IMR-90 (cell line): ENCODE data around the gene MRPS16. TPM values are rescaled to one million over a fixed set of nuclear protein-coding genes. Genes with fewer than 3 reads are reported as not detected.

ENCODE experiments used
- ATAC-seq: fragments of 200-7000 bp; cut with Tn5 transposase; 2 replicates; pipeline ENCODE4 v1.9.1; 2020; ENCODE audit warnings: low read depth, mild to moderate bottlenecking, moderate library complexity
- BruUV-seq: library from RNA; stranded (reverse); fragments of 400-500 nt; replicated peaks from 2 replicates; lab custom pipeline; 2021; lab: Mats Ljungman, UMichigan
- CTCF ChIA-PET: fragments of 300-600 bp; formaldehyde crosslinking; extraction: SDS; loops from one replicate; lab custom pipeline; 2021; ENCODE audit warnings: antibody characterized with exemption; lab: Yijun Ruan, JAX
- POLR2A ChIA-PET: fragments of 300-600 bp; sonication (Branson Sonifier 250); formaldehyde crosslinking; loops from one replicate; lab custom pipeline; 2022; ENCODE audit warnings: antibody characterized with exemption; ENCODE audit not compliant: unreplicated experiment; lab: Charles Lee
- DNase-seq: peaks from one replicate; pipeline ENCODE4 v3.0.0; 2013
- H2AFZ ChIP-seq: replicated peaks from 2 replicates; pipeline ENCODE3; 2013; ENCODE audit warnings: low read length, mild to moderate bottlenecking; ENCODE audit not compliant: poor library complexity
- H2AK5ac ChIP-seq: 2 replicates; pipeline ENCODE4 v1.6.1; 2013; ENCODE audit warnings: low read depth, low read length, inconsistent platforms
- H2AK9ac ChIP-seq: replicated peaks from 2 replicates; pipeline ENCODE3; 2013; ENCODE audit warnings: mild to moderate bottlenecking, low read depth, low read length, moderate library complexity; ENCODE audit not compliant: poor library complexity
- H2BK120ac ChIP-seq: 2 replicates; pipeline ENCODE4 v1.6.1; 2013; ENCODE audit warnings: low read depth, low read length, inconsistent platforms
- H2BK15ac ChIP-seq: 3 replicates; pipeline ENCODE4 v1.6.1; 2013; ENCODE audit warnings: low read depth, low read length, inconsistent platforms
- H2BK20ac ChIP-seq: 2 replicates; pipeline ENCODE4 v1.6.1; 2013; ENCODE audit warnings: low read depth, mild to moderate bottlenecking, inconsistent platforms, low read length, moderate library complexity
- H2BK5ac ChIP-seq: 2 replicates; pipeline ENCODE4 v1.6.1; 2013; ENCODE audit warnings: mild to moderate bottlenecking, low read depth, low read length, inconsistent platforms; ENCODE audit not compliant: poor library complexity, severe bottlenecking
- H3K14ac ChIP-seq: replicated peaks from 2 replicates; pipeline ENCODE4 v1.6.1; 2013; ENCODE audit warnings: low read depth, low read length, inconsistent platforms
- H3K18ac ChIP-seq: 2 replicates; pipeline ENCODE4 v1.6.1; 2013; ENCODE audit warnings: low read depth, low read length, control low read depth
- H3K23ac ChIP-seq: 2 replicates; pipeline ENCODE4 v1.6.1; 2013; ENCODE audit warnings: low read depth, low read length, inconsistent platforms
- H3K27ac ChIP-seq: 2 replicates; pipeline ENCODE4 v1.5.1; 2013; ENCODE audit warnings: mild to moderate bottlenecking, control low read depth, low read length; ENCODE audit not compliant: insufficient read depth
- H3K27me3 ChIP-seq: 2 replicates; pipeline ENCODE4 v1.6.1; 2013; ENCODE audit warnings: low read length; ENCODE audit not compliant: control insufficient read depth, insufficient read depth
- H3K36me3 ChIP-seq: 2 replicates; pipeline ENCODE4 v1.6.1; 2013; ENCODE audit warnings: low read length, mixed read lengths; ENCODE audit not compliant: control insufficient read depth, insufficient read depth
- H3K4ac ChIP-seq: 2 replicates; pipeline ENCODE4 v1.6.1; 2013; ENCODE audit warnings: low read depth, low read length, inconsistent platforms
- H3K4me1 ChIP-seq: 2 replicates; pipeline ENCODE4 v1.6.1; 2013; ENCODE audit warnings: low read length, mixed read lengths; ENCODE audit not compliant: control insufficient read depth, insufficient read depth
- H3K4me2 ChIP-seq: 2 replicates; pipeline ENCODE4 v1.6.1; 2013; ENCODE audit warnings: low read depth, mild to moderate bottlenecking, control low read depth, low read length, moderate library complexity
- H3K4me3 ChIP-seq: 2 replicates; pipeline ENCODE4 v1.5.1; 2013; ENCODE audit warnings: low read depth, mild to moderate bottlenecking, control low read depth, low read length, moderate library complexity; ENCODE audit not compliant: insufficient read depth
- H3K56ac ChIP-seq: 2 replicates; pipeline ENCODE4 v1.6.1; 2013; ENCODE audit warnings: low read length, inconsistent platforms; ENCODE audit not compliant: insufficient read depth; ENCODE audit errors: extremely low read depth
- H3K79me1 ChIP-seq, 2 experiments: 2 replicates each; pipeline ENCODE4 v1.6.1; 2013; ENCODE audit warnings: low read length in 2 of 2, inconsistent platforms in 1 of 2, low read depth in 1 of 2
- H3K9ac ChIP-seq: 2 replicates; pipeline ENCODE4 v1.6.1; 2013; ENCODE audit warnings: low read depth, low read length, control low read depth
- H3K9me1 ChIP-seq: 2 replicates; pipeline ENCODE4 v1.6.1; 2013; ENCODE audit warnings: low read length, inconsistent platforms; ENCODE audit not compliant: insufficient read depth
- H3K9me3 ChIP-seq: 2 replicates; pipeline ENCODE4 v1.6.1; 2013; ENCODE audit warnings: low read length; ENCODE audit not compliant: control insufficient read depth, insufficient read depth
- H4K20me1 ChIP-seq: 2 replicates; pipeline ENCODE4 v1.6.1; 2013; ENCODE audit warnings: low read length, inconsistent platforms; ENCODE audit not compliant: insufficient read depth
- H4K5ac ChIP-seq: 2 replicates; pipeline ENCODE4 v1.6.1; 2013; ENCODE audit warnings: mild to moderate bottlenecking, low read depth, low read length, control low read depth
- H4K8ac ChIP-seq, 2 experiments: 2 replicates each; pipeline ENCODE4 v1.6.1; 2013; ENCODE audit warnings: low read depth in 2 of 2, low read length in 2 of 2, control low read depth in 1 of 2, inconsistent platforms in 1 of 2
- H4K91ac ChIP-seq: 2 replicates; pipeline ENCODE4 v1.6.1; 2013; ENCODE audit warnings: low read depth, low read length, inconsistent platforms; ENCODE audit not compliant: insufficient read depth
- BHLHE40 ChIP-seq: fragments of 150-350 bp; IDR thresholded peaks from 2 replicates; pipeline ENCODE4 v1.6.1; 2016; ENCODE audit warnings: mild to moderate bottlenecking, low read depth, low read length
- CEBPB ChIP-seq: IDR thresholded peaks from 2 replicates; pipeline ENCODE4 v1.6.1; 2012; ENCODE audit warnings: low read depth, low read length, improper control_type of control experiment
- MAFK ChIP-seq: IDR thresholded peaks from 2 replicates; pipeline ENCODE4 v1.6.1; 2012; ENCODE audit warnings: low read depth, low read length, improper control_type of control experiment
- MAZ ChIP-seq: IDR thresholded peaks from 2 replicates; pipeline ENCODE4 v1.6.1; 2012; ENCODE audit warnings: low read depth, mild to moderate bottlenecking, low read length, improper control_type of control experiment, moderate library complexity, borderline replicate concordance
- MXI1 ChIP-seq: IDR thresholded peaks from 2 replicates; pipeline ENCODE4 v1.6.1; 2012; ENCODE audit warnings: low read depth, mild to moderate bottlenecking, low read length, moderate library complexity, borderline replicate concordance
- POLR2A ChIP-seq: IDR thresholded peaks from 2 replicates; pipeline ENCODE4 v1.6.1; 2012; ENCODE audit warnings: mild to moderate bottlenecking, low read depth, low read length
- RAD21 ChIP-seq: IDR thresholded peaks from 2 replicates; pipeline ENCODE4 v1.6.1; 2012; ENCODE audit warnings: low read length, improper control_type of control experiment
- RCOR1 ChIP-seq: IDR thresholded peaks from 2 replicates; pipeline ENCODE4 v1.6.1; 2012; ENCODE audit warnings: mild to moderate bottlenecking, low read length, improper control_type of control experiment; ENCODE audit not compliant: insufficient replicate concordance
- RFX5 ChIP-seq: IDR thresholded peaks from 2 replicates; pipeline ENCODE4 v1.8.0; 2012; ENCODE audit warnings: low read depth, mild to moderate bottlenecking, low read length, moderate library complexity
- USF2 ChIP-seq: fragments of 150-350 bp; IDR thresholded peaks from 2 replicates; pipeline ENCODE4 v1.6.1; 2017; ENCODE audit warnings: mild to moderate bottlenecking, antibody characterized with exemption, low read length, low read depth
- dilution Hi-C: fragments of 300-500 bp; cut with HindIII; formaldehyde crosslinking; loops from one replicate; pipeline ENCODE4 v1.14.3; 2018; ENCODE audit warnings: low sequenced_read_pairs; ENCODE audit not compliant: unreplicated experiment
- in situ Hi-C: fragments of 300-500 bp; cut with MboI; formaldehyde crosslinking; loops from 3 replicates; pipeline ENCODE4 v1.14.3; 2019; ENCODE audit warnings: low sequenced_read_pairs, inconsistent platforms, mixed read lengths
- intact Hi-C: fragments of 100-400 bp; cut with micrococcal nuclease; formaldehyde crosslinking; loops from 2 replicates; pipeline ENCODE4 v1.10.0; 2022
- polyA plus RNA-seq, 3 experiments: library from polyadenylated mRNA; depleted of rRNA; stranded (reverse); fragments of >200 nt; gene quantifications; 2 replicates each; pipeline ENCODE4 v1.2.3, GENCODE V29; 2012; ENCODE audit warnings: low replicate concordance in 1 of 3
- total RNA-seq: library from RNA; depleted of rRNA; stranded (reverse); fragments of >200 nt; gene quantifications from 2 replicates; pipeline ENCODE4 v1.2.3, GENCODE V29; 2012
- TF ChIP-seq, protein P1 (sequence below): fragments of 150-350 bp; IDR thresholded peaks from 2 replicates; pipeline ENCODE4 v1.6.1; 2016; ENCODE audit warnings: low read depth, mild to moderate bottlenecking, low read length, moderate library complexity, borderline replicate concordance

MRPS16 gene
- total and polyA plus RNA-seq, 2 of the 4 experiments (the other 2 are of a cell fraction) = 45.3 to 62.4 TPM

- Histone ChIP-seq H2AFZ (no peak overlapping the region), H3K79me1 (no peaks in the 10 kb centered on the region; a peak in 1 of 4 replicates), H2BK15ac (no peak overlapping the region), H3K36me3 (peaks cover 3% of the 10 kb centered on the region), H3K14ac (no peak overlapping the region), H3K9me3 (no peaks in the 10 kb centered on the region), H2AK5ac (no peak overlapping the region), H4K91ac (no peak overlapping the region), H3K23ac (no peak overlapping the region), H3K56ac (no peak overlapping the region), H2BK120ac (no peak overlapping the region), H3K9me1 (no peaks in the 10 kb centered on the region), H3K4me1 (peaks cover 2% of the 10 kb centered on the region; the same call in 1 of the 2 replicates), H3K9ac (no peak overlapping the region), H4K8ac (no peak overlapping the region), H3K4me3 (no peak overlapping the region), H3K27me3 (no peaks in the 10 kb centered on the region), H3K27ac (no peak overlapping the region), H4K20me1 (no peaks in the 10 kb centered on the region), H4K5ac (no peak overlapping the region), H2BK20ac (no peak overlapping the region), H3K4ac (no peak overlapping the region), H3K18ac (no peak overlapping the region), H3K4me2 (no peak overlapping the region), H2BK5ac (no peak overlapping the region), H2AK9ac (no peak overlapping the region)
- intact Hi-C loops (no loop called here), dilution Hi-C loops (no loop called here), in situ Hi-C loops (no loop called here)
- no TSS peak for BruUV-seq
- ATAC-seq = no peak
- CTCF ChIA-PET = no interaction called here
- TF ChIP-seq, protein P1, sequence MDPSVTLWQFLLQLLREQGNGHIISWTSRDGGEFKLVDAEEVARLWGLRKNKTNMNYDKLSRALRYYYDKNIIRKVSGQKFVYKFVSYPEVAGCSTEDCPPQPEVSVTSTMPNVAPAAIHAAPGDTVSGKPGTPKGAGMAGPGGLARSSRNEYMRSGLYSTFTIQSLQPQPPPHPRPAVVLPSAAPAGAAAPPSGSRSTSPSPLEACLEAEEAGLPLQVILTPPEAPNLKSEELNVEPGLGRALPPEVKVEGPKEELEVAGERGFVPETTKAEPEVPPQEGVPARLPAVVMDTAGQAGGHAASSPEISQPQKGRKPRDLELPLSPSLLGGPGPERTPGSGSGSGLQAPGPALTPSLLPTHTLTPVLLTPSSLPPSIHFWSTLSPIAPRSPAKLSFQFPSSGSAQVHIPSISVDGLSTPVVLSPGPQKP = no peak
- no peak for TF ChIP-seq RFX5
- TF ChIP-seq MAZ = no peak
- TF ChIP-seq MAFK = no peak
- TF ChIP-seq BHLHE40 = no peak
- no peak for TF ChIP-seq POLR2A
- no peak for TF ChIP-seq MXI1
- no peak for TF ChIP-seq RAD21
- TF ChIP-seq CEBPB = no peak
- no peak for TF ChIP-seq RCOR1
- TF ChIP-seq USF2 = no peak
- POLR2A ChIA-PET = no interaction called here
- DNase-seq = no peak
Observed at GRCh38 chr10:73226663-73227062, 25.8 kb downstream of the MRPS16 start.
